Activated T-helper 1 cell treated with anti-CD3 and anti-CD28 coated beads, Interleukin-12 subunit alpha, Interleukin-12 subunit beta, Interleukin-2, Interleukin-4 antibody, amounts not matched to agents 30 ng/mL and 10 ng/mL and 1 ng/mL, durations not matched to agents 14 hours and 24 hours and 36 hours (primary cell): ENCODE results near the gene YBX1. TPM values are rescaled to one million over a fixed set of nuclear protein-coding genes. Genes with fewer than 3 reads are reported as not detected.

Source experiments
- DNase-seq: peaks from one replicate; pipeline ENCODE4 v3.0.0; 2021; ENCODE audit warnings: low spot score
- H3K27ac Mint-ChIP-seq: one replicate; pipeline ENCODE4 v1.8.0; 2021; ENCODE audit warnings: mild to moderate bottlenecking, mixed read lengths
- H3K27me3 Mint-ChIP-seq: one replicate; pipeline ENCODE4 v1.8.0; 2022; ENCODE audit warnings: mild to moderate bottlenecking, moderate library complexity, mixed read lengths; ENCODE audit not compliant: insufficient read depth
- H3K36me3 Mint-ChIP-seq: one replicate; pipeline ENCODE4 v1.8.0; 2021; ENCODE audit warnings: low read depth, mixed read lengths
- H3K4me1 Mint-ChIP-seq: one replicate; pipeline ENCODE4 v1.8.0; 2021; ENCODE audit warnings: low read depth, mixed read lengths
- H3K4me3 Mint-ChIP-seq: one replicate; pipeline ENCODE4 v1.8.0; 2021; ENCODE audit warnings: mild to moderate bottlenecking, moderate library complexity, mixed read lengths
- H3K9me3 Mint-ChIP-seq: one replicate; pipeline ENCODE4 v1.8.0; 2021; ENCODE audit warnings: mixed read lengths
- intact Hi-C: fragments of 100-400 bp; cut with micrococcal nuclease; formaldehyde crosslinking; loops from one replicate; pipeline ENCODE4 v1.15.1; 2024
- total RNA-seq: library from RNA; stranded (reverse); gene quantifications from 2 replicates; pipeline ENCODE4 v1.2.3, GENCODE V29; 2022

The YBX1 gene
- total RNA-seq, 1 donor from 2014 or later = 774 TPM

- Mint-ChIP-seq H3K4me3 (no peak overlapping the region), H3K27me3 (no peaks in the 10 kb centered on the region), H3K4me1 (peaks cover 5% of the 10 kb centered on the region), H3K36me3 (no peaks in the 10 kb centered on the region), H3K9me3 (no peaks in the 10 kb centered on the region), H3K27ac (no peak overlapping the region)
- DNase-seq = no peak
- intact Hi-C loops = loop anchor here (1.0 kb wide), 1 partner anchor 153 kb away; no protein-coding TSS in a partner anchor
These were observed 48.8 kb downstream of the YBX1 start for GRCh38 chr1:42730988-42731387.

- DNase-seq = no peak
- H3K4me3 Mint-ChIP-seq = no peak overlapping the region
These were observed 49.4 kb downstream of the YBX1 start for GRCh38 chr1:42731585-42731984.

GRCh38 chr1:42732126-42732680 is 50.0 kb downstream of the YBX1 start:
- peaks cover 8% of the 10 kb centered on the region for H3K4me1 Mint-ChIP-seq
- H3K4me3 Mint-ChIP-seq = no peak overlapping the region
- DNase-seq = no peak
- no peaks in the 10 kb centered on the region for H3K27me3 Mint-ChIP-seq
- no peak overlapping the region for H3K27ac Mint-ChIP-seq
- H3K9me3 Mint-ChIP-seq = no peaks in the 10 kb centered on the region
- H3K36me3 Mint-ChIP-seq = no peaks in the 10 kb centered on the region
- intact Hi-C loops = no loop called here

More at GRCh38 chr1:42731585-42731984, 49.4 kb downstream of the YBX1 start:
- intact Hi-C loops = loop anchor here (1.0 kb wide), 1 partner anchor 153 kb away; no protein-coding TSS in a partner anchor
- H3K36me3 Mint-ChIP-seq = no peaks in the 10 kb centered on the region
- H3K4me1 Mint-ChIP-seq = peaks cover 5% of the 10 kb centered on the region
- H3K27ac Mint-ChIP-seq = no peak overlapping the region
- no peaks in the 10 kb centered on the region for H3K9me3 Mint-ChIP-seq
- no peaks in the 10 kb centered on the region for H3K27me3 Mint-ChIP-seq

DNA sequence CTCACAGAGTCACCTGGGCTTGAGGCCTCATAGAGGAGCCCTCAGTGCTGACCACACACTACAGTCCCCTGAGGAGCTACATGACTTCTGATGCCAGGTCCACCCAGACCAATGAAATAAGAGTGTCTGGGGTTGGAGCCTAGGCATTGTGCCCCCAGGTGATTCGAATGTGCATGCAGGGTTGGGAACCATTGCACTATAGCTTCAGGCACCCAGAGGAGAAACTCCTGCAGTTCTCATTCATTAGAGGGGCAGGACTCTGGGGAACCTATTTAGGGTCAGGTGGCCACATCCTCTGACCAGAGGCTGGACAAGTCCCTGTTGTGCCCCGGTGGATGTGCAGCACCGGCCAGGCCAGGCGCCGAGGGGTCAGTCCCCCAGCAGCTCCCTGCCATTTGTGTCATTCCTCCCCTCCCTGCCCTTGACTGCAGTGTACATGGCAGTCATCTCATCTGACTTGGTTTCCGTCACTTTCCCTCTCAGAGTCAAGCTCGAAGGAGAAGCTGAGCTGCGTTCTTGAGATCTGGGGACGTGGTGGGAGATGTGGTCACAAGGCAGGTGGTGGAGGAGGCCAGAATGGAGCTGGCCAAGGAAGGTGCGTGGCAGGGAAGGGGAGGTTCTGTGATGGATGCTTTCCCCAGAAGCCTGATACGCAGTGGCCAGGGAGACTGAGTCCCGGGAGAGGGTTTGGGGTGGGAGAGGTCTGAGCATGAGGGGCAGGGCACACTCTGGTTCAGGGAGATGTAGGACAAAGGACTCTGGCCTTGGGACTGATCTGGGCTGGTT is 51.4 kb downstream of the YBX1 start:
- peaks cover 11% of the 10 kb centered on the region for H3K4me1 Mint-ChIP-seq
- no peak overlapping the region for H3K4me3 Mint-ChIP-seq
- H3K27ac Mint-ChIP-seq = no peak overlapping the region
- DNase-seq = no peak
- intact Hi-C loops = no loop called here
- H3K27me3 Mint-ChIP-seq = no peaks in the 10 kb centered on the region
- H3K9me3 Mint-ChIP-seq = no peaks in the 10 kb centered on the region
- H3K36me3 Mint-ChIP-seq = no peaks in the 10 kb centered on the region

DNA sequence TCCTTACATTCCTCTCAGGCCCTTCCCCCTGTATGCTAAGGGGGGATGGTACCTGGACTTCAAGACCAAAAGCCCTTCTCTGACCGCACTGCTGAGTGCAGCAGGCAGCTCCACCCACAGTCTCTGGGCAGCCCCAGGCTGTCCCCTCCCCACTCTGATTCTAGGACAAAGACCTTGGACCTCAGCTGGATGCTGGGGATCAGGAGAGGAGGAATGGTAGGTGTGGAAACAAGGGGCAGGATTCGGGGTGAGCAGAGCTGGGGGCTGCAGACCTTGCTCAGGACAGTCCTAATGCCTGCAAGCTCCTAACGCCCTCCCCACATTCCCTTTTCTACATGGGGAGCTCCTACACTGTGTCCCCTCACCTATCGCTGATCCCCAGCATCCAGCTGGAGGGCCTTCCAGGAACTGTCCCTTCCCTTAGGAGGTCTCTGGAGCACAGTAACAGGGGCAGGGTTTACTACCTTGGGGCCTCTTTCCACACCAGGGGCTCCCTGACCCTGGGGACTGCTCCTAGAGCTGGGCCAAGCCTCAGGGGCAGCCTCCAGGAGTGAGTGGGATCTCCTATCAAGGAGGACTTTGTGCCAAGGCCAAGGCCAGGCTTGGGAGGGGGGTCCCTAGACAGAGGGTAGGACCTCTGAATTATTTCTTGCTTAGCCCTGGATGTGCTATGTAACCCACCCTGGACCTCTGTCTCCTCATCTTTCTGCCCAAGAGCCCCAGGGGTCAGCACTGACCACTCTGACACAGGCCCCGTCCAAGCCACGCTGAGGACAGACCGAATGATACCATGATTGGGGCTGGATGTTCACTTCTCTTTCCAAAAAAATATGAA is 52.2 kb downstream of the YBX1 start:
- H3K9me3 Mint-ChIP-seq = no peaks in the 10 kb centered on the region

DNA sequence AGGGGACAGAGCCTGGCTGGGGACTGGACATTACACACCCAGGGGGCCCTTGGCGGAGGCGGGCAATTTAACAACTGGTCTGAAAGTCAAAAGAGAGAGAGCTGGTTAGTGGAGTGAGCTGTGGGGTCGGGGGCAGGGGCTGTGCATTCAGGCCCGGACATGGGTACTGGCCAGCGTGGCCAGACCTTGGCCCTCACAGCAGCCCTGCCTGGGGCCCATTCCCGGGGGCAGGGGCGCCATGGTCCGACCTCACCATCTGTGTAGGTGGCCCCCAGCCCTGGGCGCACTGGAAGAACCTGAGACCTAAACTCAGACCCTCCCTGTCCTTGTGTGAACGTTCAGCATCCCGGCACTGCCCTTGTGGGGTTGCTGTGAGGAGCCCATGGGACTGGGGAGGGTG is 52.8 kb downstream of the YBX1 start:
- Mint-ChIP-seq H3K4me1 (peaks cover 11% of the 10 kb centered on the region), H3K27ac (no peak overlapping the region), H3K9me3 (no peaks in the 10 kb centered on the region), H3K4me3 (no peak overlapping the region), H3K27me3 (no peaks in the 10 kb centered on the region), H3K36me3 (no peaks in the 10 kb centered on the region)
- intact Hi-C loops = no loop called here
- DNase-seq = no peak

More for the DNA sequence above, 52.2 kb downstream of the YBX1 start:
- Mint-ChIP-seq H3K4me3 (no peak overlapping the region), H3K27ac (no peak overlapping the region), H3K36me3 (no peaks in the 10 kb centered on the region), H3K4me1 (peaks cover 11% of the 10 kb centered on the region), H3K27me3 (no peaks in the 10 kb centered on the region)
- no peak for DNase-seq
- intact Hi-C loops = no loop called here

GRCh38 chr1:42735477-42736105 is 53.4 kb downstream of the YBX1 start:
- intact Hi-C loops = no loop called here
- DNase-seq = no peak
- peaks cover 11% of the 10 kb centered on the region for H3K4me1 Mint-ChIP-seq

GRCh38 chr1:42736152-42736551 is 53.9 kb downstream of the YBX1 start:
- H3K27ac Mint-ChIP-seq = no peak overlapping the region
- no peaks in the 10 kb centered on the region for H3K9me3 Mint-ChIP-seq
- peaks cover 6% of the 10 kb centered on the region for H3K4me1 Mint-ChIP-seq
- no peak for DNase-seq
- no peak overlapping the region for H3K4me3 Mint-ChIP-seq
- intact Hi-C loops = no loop called here
- no peaks in the 10 kb centered on the region for H3K27me3 Mint-ChIP-seq
- no peaks in the 10 kb centered on the region for H3K36me3 Mint-ChIP-seq

More at GRCh38 chr1:42735477-42736105, 53.4 kb downstream of the YBX1 start:
- Mint-ChIP-seq H3K36me3 (no peaks in the 10 kb centered on the region), H3K27me3 (no peaks in the 10 kb centered on the region), H3K4me3 (no peak overlapping the region), H3K9me3 (no peaks in the 10 kb centered on the region), H3K27ac (no peak overlapping the region)

DNA sequence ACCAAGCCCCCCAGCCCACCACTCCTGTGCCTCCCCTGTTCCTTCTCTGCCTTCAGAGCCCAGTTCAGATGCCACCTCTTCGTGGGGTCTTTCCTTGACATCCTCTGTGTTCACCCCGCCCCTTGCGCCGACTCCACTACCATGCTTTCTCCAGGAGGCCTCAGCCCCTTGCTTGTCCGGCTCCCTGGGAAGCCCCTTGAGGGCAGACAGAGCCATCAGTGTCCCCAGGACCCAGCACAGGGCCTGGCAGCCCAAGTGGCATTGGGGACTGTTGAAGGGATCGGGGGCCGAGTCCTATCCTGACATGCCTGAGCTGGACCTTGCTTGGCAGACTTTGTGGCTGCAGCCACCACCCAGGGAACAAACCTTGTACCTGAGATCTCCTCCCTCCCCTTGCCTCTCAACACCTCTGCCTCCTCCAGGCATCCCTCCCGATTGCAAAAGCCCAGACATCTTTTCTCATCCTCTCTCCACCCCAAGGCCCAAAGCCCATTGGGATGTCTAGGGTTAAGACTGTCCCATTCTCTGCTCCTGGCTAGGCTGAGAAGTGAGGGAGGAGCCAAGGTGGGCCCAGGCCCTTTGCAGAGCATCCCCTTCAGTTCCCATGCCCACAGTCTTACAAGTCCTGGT is 54.5 kb downstream of the YBX1 start:
- intact Hi-C loops = no loop called here
- no peaks in the 10 kb centered on the region for H3K36me3 Mint-ChIP-seq
- H3K4me1 Mint-ChIP-seq = peaks cover 6% of the 10 kb centered on the region
- no peak for DNase-seq
- no peak overlapping the region for H3K4me3 Mint-ChIP-seq
- no peaks in the 10 kb centered on the region for H3K27me3 Mint-ChIP-seq
- no peaks in the 10 kb centered on the region for H3K9me3 Mint-ChIP-seq
- H3K27ac Mint-ChIP-seq = no peak overlapping the region

DNA sequence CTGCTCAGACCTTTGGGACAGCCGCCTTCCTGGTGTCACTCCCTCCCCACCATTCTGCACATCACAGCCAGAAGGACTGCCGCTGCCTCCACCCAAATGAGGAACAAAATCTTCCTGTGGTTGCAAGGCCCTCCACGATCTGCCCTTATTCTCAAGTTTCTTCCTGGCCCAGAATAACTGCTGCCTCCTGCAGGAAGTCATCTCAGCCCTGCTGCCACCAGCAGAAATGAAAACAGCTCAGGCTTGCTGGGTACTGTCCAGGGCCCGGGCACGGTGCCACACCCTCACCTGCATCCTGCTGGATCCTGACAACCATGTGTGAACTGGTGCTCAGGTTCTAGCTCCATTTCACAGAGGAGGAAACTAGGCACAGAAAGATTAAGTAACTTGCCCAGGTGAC is 55.0 kb downstream of the YBX1 start:
- Mint-ChIP-seq H3K27ac (no peak overlapping the region), H3K4me3 (no peak overlapping the region), H3K36me3 (no peaks in the 10 kb centered on the region), H3K4me1 (peaks cover 6% of the 10 kb centered on the region), H3K27me3 (no peaks in the 10 kb centered on the region), H3K9me3 (no peaks in the 10 kb centered on the region)
- DNase-seq = no peak
- intact Hi-C loops = no loop called here

DNA sequence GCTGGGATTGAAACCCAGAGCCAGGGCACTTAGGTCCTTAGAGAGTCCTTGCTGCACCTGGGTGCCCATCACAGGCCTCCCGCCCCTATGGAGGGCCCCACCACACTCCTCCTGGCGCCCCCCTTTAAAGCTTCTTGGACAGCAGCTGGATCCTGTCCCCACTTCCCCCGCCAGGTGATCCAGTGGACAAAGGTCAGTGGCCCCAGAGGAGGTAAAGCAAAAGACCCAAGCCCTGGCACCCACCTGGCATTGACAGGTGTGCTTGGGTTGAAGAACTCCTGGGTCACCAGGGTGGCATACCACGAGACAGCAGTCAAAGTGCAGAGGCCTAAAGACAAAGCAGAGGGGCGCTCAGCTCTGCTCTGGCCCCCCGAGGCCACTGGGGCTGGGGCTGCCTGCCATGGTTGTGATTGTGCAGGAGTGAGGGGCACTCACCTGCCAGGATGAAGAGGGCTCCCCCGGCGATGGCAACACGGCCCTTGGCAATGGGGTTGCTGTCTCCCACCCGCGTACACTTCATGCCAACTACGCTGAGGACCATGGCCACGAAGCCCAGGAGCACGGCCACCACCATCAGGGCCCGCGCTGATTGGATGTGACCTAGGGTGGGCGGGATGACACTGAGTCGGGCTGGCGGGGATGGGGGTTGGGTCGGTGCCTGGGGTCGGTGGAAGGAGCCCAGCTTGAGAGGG is 55.9 kb downstream of the YBX1 start:
- Mint-ChIP-seq H3K36me3 (no peaks in the 10 kb centered on the region), H3K4me1 (peaks cover 6% of the 10 kb centered on the region)
- intact Hi-C loops = no loop called here

GRCh38 chr1:42738678-42739226 is 56.5 kb downstream of the YBX1 start:
- Mint-ChIP-seq H3K27me3 (no peaks in the 10 kb centered on the region), H3K36me3 (no peaks in the 10 kb centered on the region), H3K27ac (no peak overlapping the region), H3K9me3 (no peaks in the 10 kb centered on the region), H3K4me3 (no peak overlapping the region), H3K4me1 (peaks cover 6% of the 10 kb centered on the region)
- no peak for DNase-seq
- intact Hi-C loops = no loop called here

More for the DNA sequence above, 55.9 kb downstream of the YBX1 start:
- Mint-ChIP-seq H3K9me3 (no peaks in the 10 kb centered on the region), H3K27ac (no peak overlapping the region), H3K27me3 (no peaks in the 10 kb centered on the region), H3K4me3 (no peak overlapping the region)
- no peak for DNase-seq
